Thyroid gland (tissue), 4 donors: ENCODE data around the gene NCKAP5.

Source experiments
- CTCF ChIP-seq, 6 experiments: fragments of 200-600 bp in 3 of 6; fragments of 450-650 bp in 3 of 6; sonication (generic) in 3 of 6; IDR thresholded peaks; one replicate each; pipeline ENCODE4 v1.5.1; 2016 to 2019; ENCODE audit warnings: antibody characterized with exemption in 6 of 6, mild to moderate bottlenecking in 2 of 6, inconsistent platforms in 1 of 6, moderate library complexity in 1 of 6
- POLR2A ChIP-seq, 2 donors: fragments of 450-650 bp; IDR thresholded peaks; one replicate each; pipeline ENCODE4 v1.6.1; 2017; ENCODE audit warnings: antibody characterized with exemption in 2 of 2, mild to moderate bottlenecking in 2 of 2, moderate library complexity in 1 of 2

DNA sequence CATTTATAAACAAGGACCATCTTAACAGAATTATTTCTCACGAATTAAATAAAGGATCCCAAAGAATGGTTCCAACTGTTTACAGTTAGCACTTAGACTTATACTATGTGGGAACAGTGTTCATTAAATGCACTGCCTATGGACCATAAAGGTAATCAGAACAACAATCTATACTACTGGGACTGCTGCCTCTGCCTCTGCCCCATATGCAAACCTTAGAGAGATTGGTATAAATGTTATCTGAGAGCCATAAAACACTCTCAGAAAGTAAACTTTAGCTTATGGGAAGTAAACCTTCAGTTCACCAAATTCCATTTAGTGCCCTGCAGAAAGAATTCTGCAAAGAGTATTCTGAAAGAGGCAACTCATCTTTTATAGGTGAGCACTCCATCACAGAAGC is 448.0 kb downstream of the NCKAP5 start:
- TF ChIP-seq POLR2A (IDR thresholded peaks at IDR 0.05) (no peak), CTCF (IDR thresholded peaks at IDR 0.05) (no peak)
